ENCODE measurements around the gene SLC35B1. TPM values are rescaled to one million over a fixed set of nuclear protein-coding genes. Genes with fewer than 3 reads are reported as not detected.

The SLC35B1 gene
- total and polyA plus RNA-seq, 8 donors: 26.3 to 59.8 (median 37.3) TPM

DNA sequence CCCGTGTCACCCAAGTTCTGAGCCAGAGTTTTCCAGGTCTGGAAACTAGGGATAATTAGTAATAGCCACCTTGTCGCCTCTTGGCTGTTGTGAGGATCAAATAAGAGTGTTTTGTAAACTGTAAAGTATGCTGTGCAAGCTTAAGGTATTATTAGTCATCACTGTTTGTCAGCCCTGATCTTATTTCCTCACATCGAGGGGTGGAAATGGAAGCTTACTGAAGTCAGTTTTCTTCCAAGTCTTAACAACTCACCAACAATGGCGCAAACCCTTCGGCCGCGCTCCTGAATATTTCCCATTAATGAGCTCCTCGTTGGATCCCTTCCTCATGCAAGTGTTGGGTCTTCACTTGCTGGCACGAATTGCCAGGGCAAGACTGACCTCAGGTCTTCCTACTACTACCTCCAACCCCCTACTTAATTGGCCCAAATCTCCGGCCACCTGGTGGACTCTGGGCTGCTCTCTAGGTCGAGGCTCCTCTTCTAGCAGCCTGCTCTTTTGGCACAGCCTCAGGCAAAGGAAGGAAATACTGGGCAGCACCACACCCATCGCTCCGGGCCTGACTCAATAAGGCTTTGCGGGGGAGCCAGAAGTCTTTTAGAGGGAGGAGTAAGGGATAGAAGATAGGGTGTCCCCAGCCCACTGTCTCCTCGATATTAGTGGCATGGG lies 885 bp upstream of the SLC35B1 start:
- H3K9me3 ChIP-seq: no peaks in the 10 kb centered on the region
- DNase-seq: no peak
- no peaks in the 10 kb centered on the region for H3K27me3 ChIP-seq
- peak overlapping the region; percentile 71 to 98 (median 84) for H3K4me3 ChIP-seq
- TF ChIP-seq POLR2AphosphoS5 (IDR thresholded peaks at IDR 0.05) (no peak), POLR2A (IDR thresholded peaks at IDR 0.05) (no peak)
- TF ChIP-seq, protein P1, sequence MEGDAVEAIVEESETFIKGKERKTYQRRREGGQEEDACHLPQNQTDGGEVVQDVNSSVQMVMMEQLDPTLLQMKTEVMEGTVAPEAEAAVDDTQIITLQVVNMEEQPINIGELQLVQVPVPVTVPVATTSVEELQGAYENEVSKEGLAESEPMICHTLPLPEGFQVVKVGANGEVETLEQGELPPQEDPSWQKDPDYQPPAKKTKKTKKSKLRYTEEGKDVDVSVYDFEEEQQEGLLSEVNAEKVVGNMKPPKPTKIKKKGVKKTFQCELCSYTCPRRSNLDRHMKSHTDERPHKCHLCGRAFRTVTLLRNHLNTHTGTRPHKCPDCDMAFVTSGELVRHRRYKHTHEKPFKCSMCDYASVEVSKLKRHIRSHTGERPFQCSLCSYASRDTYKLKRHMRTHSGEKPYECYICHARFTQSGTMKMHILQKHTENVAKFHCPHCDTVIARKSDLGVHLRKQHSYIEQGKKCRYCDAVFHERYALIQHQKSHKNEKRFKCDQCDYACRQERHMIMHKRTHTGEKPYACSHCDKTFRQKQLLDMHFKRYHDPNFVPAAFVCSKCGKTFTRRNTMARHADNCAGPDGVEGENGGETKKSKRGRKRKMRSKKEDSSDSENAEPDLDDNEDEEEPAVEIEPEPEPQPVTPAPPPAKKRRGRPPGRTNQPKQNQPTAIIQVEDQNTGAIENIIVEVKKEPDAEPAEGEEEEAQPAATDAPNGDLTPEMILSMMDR (IDR thresholded peaks at IDR 0.05): peak in 1 of 7 experiments; percentile 13
- intact Hi-C loops (cut with DNase I; ENCODE audit: low total_unique reads): loop anchor here (5.0 kb wide), 1 partner anchor 74 kb away; no protein-coding TSS in a partner anchor
- WGBS, 5 donors: 46 to 51% (median 49%) methylated on average over 15 of the region's 15 CpGs
- H3K4me1 ChIP-seq: peaks cover 20 to 39% (median 32%) of the 10 kb centered on the region in 4 donors
- peak overlapping the region; percentile 33 to 96 (median 94) for H3K27ac ChIP-seq
- peaks cover 27 to 57% (median 55%) of the 10 kb centered on the region in 4 donors for H3K36me3 ChIP-seq

DNA sequence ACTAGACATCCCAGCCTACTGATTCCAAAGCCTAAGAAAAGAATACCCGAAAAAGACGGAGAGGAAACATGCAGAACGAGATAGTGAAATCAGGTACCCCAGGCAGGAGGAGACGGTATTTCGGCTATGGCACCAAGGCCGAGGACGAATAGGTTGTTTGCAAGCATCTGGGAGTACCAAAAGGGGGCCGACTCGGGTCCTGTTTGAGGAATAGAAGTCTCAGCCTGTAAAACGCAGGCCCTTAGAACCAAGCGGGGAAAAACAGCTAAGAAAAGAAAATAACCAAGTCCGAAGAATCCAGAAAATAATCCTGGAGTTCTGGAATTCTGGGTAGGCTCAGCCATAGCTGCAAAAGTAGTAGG lies 537 bp downstream of the SLC35B1 start:
- Histone ChIP-seq H3K4me3 (peak overlapping the region; percentile 71 to 98 (median 84)), H3K9me3 (no peaks in the 10 kb centered on the region), H3K27ac (peak overlapping the region; percentile 85 to 96 (median 94)), H3K36me3 (peaks cover 41 to 57% (median 55%) of the 10 kb centered on the region in 4 donors), H3K27me3 (no peaks in the 10 kb centered on the region), H3K4me1 (peaks cover 20 to 41% (median 32%) of the 10 kb centered on the region in 4 donors)
- intact Hi-C loops (cut with DNase I; ENCODE audit: low total_unique reads): loop anchor here (5.0 kb wide), 1 partner anchor 75 kb away; no protein-coding TSS in a partner anchor
- TF ChIP-seq POLR2AphosphoS5 (IDR thresholded peaks at IDR 0.05) (no peak), POLR2A (IDR thresholded peaks at IDR 0.05) (no peak), EP300 (IDR thresholded peaks at IDR 0.05) (no peak)
- TF ChIP-seq, protein P1 (IDR thresholded peaks at IDR 0.05): no peak
- 1 to 2% (median 1%) methylated on average over 12 of the region's 12 CpGs for WGBS, 5 donors
- DNase-seq: no peak

DNA sequence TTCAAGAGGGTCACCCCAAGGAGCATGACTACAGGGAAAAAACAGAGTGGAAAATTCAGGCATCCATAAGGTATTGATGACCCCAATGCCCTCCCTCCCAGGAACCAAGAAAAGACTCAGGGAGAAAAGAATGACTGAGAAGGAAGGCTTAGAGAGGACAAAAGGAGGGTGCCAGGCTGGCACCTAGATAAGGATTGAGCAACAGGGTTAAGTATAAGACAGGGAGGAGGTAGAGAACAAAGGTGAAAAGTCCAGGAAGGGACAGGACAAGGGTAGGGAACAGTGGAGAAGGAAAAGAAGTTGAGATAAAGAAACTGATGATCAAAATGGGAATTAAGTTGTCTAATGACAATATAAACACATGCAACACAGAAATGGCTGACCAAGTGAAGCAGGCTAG lies 2.5 kb downstream of the SLC35B1 start:
- intact Hi-C loops (cut with DNase I; ENCODE audit: low total_unique reads): loop anchor here (5.0 kb wide), 1 partner anchor 77 kb away; no protein-coding TSS in a partner anchor

DNA sequence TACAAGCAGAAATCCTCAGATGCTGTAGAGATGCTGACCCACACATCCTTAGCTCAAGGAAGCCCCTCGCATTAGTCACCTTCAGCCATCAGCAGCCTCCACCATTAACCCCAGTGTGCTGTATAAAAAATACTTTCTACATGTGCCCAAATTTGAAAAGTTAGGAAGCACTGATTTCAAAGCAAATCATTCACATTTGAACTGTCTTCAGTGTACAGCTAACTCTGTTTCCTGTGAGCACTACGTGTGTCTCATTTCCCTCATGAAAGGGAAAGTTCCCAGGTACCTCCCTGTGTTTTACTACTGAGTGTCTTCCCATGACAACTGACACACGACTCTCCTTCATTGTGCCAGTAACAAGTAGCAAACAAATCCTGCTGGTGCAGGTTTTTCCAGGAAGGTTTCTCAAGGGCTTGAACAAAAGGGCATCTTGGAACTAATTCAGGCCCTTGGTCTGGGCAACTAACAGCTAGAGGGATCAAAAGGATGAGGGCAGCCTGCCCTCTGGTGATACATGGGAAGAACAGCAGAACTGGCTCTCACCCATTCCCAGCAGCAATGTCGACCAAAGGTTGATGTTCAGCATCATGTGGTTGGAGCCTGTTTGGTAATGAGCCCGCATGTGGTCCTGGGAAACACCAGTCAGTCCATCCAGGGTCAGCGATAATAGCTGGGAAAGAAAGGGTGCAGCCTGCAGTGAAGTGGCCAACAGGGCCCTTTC lies 4.0 kb downstream of the SLC35B1 start:
- Histone ChIP-seq H3K27ac (no peak overlapping the region), H3K9me3 (no peaks in the 10 kb centered on the region), H3K4me3 (no peak overlapping the region), H3K4me1 (peaks cover 15 to 34% (median 27%) of the 10 kb centered on the region in 4 donors), H3K36me3 (peaks cover 60 to 67% (median 65%) of the 10 kb centered on the region in 4 donors), H3K27me3 (no peaks in the 10 kb centered on the region)
- intact Hi-C loops (cut with DNase I; ENCODE audit: low total_unique reads): no loop called here
- DNase-seq: peak in 1 of 2 donors; percentile 74
- TF ChIP-seq, protein P1 (IDR thresholded peaks at IDR 0.05): peak in 3 of 7 experiments; percentile 12 to 27 (median 18)
- no peak for TF ChIP-seq EP300 (IDR thresholded peaks at IDR 0.05)
- no peak for TF ChIP-seq POLR2AphosphoS5 (IDR thresholded peaks at IDR 0.05)
- 47 to 57% (median 50%) methylated on average over 6 of the region's 6 CpGs for WGBS, 5 donors

More for the DNA sequence above, 2.5 kb downstream of the SLC35B1 start:
- TF ChIP-seq POLR2AphosphoS5 (IDR thresholded peaks at IDR 0.05): no peak
- no peaks in the 10 kb centered on the region for H3K27me3 ChIP-seq
- H3K27ac ChIP-seq: no peak overlapping the region
- H3K9me3 ChIP-seq: no peaks in the 10 kb centered on the region
- no peak overlapping the region for H3K4me3 ChIP-seq
- no peak for DNase-seq
- H3K36me3 ChIP-seq: peaks cover 57 to 58% (median 57%) of the 10 kb centered on the region in 4 donors
- H3K4me1 ChIP-seq: peaks cover 20 to 41% (median 32%) of the 10 kb centered on the region in 4 donors

All from stomach (tissue), 9 donors.